GM19463 (cell line): Measurements from ENCODE around the gene RPUSD3.
"Not testable (repeated sequence)": the region's sequence is repeated elsewhere in the genome, so short reads cannot be mapped to it uniquely, and the experiment has no call there.

ENCODE experiments used
- ATAC-seq: cut with Tn5 transposase; IDR thresholded peaks from one replicate; pipeline ENCODE4 v1.9.1; 2021; ENCODE audit warnings: mild to moderate bottlenecking, moderate library complexity; ENCODE audit not compliant: unreplicated experiment

Gene RPUSD3

GRCh38 chr3:9865125-9865637 lies 21.4 kb upstream of the RPUSD3 start:
- not testable (repeated sequence) for ATAC-seq

- no peak for ATAC-seq
These were observed 20.6 kb upstream of the RPUSD3 start for GRCh38 chr3:9864200-9864927.

DNA sequence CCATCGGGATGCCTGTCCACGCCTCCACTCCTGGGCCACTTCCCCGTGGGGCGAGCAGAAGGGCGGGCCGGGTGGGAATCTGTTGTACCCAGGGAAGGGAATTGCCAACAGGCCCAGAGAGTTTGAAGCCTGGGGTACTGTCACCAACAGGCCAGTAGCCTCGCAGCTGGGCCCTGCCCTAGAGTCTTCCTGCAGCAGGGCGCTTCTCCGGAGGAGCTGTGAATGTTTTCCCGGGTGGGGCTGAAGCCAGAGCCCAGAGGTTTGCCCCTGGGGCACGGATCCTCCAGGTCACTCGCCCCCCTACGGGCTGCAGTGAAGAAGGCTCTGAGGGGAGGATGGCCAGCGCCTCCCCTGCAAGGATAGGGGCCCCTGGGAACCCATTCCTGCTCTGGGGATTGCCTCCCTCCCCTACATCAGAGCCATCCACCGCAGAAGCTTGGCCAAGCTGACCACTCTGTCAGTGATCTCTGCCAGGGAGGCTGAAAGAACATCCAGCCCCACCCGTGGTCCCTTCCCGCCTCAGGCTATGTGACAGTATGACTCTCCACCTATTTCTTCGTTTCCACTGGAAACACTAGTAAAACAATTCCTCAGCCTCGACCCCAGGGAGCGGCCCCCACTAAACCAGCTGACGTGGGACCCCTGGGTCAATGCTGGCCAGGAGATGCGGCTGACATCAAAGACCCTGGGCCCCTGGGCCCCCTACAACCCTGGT lies 19.4 kb upstream of the RPUSD3 start:
- no peak for ATAC-seq

DNA sequence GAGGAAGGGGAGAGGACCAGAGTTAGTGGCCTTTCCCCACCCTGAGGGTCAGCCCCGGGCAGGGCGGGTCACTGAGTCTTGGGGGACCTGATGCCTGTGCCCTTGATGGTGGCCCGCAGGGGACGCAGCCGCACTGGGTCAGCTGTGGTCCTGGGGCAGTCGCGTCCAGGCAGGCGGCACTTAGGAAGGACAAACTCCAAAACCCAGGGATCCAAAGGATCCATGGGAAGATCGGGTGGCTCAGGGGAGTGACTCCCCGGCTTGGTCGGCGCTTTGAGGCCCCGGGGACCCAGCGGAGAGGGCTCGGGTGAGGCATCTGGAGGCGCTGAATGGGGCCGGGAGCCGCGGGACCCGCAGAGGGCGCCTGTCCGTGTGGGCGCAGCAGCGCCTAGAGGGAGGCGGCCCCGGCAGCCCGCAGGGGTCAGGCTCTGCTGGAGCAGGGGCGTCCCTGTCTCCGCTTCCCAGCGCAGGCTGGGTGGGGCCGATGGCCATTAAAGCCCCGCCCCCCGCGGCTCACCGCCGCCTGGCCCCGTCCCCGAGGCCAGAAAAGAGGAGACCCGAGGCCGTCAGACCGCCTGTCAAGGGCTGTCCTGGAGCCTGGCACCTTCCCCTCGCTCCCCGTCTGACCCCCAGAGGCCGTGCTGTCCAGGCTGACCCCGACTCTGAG lies 18.7 kb upstream of the RPUSD3 start:
- no peak for ATAC-seq

DNA sequence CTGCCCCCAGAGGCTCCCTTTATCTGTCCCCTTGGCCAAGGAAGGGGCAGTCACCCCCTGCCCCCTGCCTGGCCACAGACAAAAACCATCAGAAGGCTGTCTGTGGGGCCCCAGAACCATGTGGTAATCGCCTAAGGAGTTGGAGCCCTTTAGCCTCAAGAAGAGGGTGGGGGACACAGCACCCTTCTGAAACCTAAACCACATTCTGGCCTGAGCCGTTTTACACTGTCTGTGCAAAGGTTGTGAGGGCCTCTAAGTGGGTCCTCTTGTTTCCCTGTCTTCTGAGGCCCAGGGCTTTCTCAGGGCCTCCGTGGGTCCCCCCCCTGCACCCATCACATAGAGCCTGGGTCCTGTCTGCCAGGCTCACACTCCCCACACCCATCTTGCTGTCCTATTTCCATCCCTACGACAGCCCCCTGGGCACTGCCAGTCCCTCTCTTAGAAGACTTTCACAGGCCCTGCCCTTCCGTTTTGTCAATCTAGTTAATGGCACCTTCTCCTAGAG lies 17.9 kb upstream of the RPUSD3 start:
- ATAC-seq = no peak

DNA sequence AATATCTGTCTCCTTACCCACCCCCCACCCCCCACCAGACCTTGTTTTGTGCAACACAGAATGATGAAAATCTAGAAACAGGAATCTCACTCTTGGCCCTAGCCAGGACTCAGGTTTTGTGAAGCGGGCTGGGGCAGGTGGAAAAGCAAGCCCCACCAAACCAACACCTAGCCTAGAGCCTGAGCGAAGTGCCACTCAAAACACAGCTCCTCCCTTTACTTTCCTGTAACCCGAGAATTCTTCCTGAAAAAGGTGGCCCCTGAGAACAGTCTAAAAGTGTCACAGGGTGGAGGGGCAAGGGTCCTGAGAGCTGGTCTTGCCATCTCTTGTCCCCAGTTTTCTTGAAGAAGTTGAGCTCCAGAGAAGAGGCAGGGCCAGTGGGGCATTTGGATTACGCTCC lies 17.4 kb upstream of the RPUSD3 start:
- no peak for ATAC-seq

DNA sequence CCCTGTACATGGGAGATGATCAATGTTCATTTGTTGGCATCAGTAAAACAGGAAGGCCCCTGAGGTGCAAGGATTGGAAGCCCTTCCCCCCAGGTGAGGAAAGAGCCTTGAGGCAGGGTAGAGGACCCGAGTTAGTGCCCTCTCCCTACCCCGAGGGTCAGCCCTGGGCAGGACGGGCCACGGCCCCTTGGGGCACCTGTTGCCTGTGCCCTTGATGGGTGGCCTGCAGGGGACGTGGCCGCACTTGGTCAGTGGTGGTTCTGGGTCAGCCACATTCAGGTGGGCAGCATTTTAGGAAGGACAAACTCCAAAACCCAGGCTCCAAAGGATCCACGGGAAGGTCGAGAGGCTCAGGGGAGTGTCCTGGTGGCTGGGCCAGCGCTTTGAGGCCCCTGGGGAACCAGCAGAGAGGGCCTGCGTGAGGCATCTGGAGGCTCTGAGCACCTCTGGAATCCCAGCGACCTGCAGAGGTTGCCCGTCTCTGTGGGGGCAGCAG lies 15.8 kb upstream of the RPUSD3 start:
- ATAC-seq = no peak

GRCh38 chr3:9855594-9855993 lies 11.8 kb upstream of the RPUSD3 start:
- ATAC-seq = no peak

- ATAC-seq = not testable (repeated sequence)
These were observed 10.6 kb upstream of the RPUSD3 start for GRCh38 chr3:9854291-9854940.

DNA sequence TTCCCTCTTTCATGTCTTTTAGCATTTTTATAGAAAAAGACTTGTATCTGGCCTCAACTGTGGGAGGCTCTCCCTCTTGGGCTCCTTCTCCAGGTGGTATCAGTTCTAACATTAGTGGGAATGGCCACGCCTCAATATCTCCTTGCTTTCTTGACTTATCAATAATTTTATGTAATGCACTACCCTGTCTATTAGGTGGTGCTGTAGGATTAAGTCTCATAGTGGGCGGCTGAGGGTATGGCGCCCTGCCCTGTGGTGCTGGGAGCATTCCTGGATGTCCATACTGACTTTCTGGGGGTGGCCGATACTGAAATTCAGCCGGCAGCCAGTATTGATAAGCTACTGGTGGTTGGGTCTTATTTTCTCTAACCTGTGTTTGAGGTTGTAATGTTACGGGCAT lies 8.7 kb upstream of the RPUSD3 start:
- no peak for ATAC-seq

GRCh38 chr3:9851926-9852325 lies 8.1 kb upstream of the RPUSD3 start:
- ATAC-seq = not testable (repeated sequence)

- ATAC-seq = not testable (repeated sequence)
These were observed 7.6 kb upstream of the RPUSD3 start for GRCh38 chr3:9851383-9851782.

DNA sequence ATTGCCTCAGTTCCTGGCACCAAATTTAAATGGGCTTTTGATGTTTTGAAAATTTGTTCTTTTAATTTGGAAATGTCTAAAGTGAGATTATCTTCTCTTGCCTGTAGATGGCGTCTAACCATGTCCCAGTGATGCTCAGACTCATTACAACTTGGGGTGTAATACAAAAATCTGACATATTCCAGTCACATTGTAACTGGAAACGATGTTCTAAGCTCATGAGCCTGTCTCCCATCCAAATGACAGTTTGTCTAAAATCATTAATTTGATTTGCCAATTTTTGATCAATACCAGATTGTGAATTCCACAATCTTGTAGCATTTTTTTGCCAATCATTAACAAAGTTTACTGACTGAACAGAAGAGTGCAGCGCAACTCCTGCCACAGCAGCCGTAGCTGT lies 5.1 kb upstream of the RPUSD3 start:
- not testable (repeated sequence) for ATAC-seq

GRCh38 chr3:9847870-9848269 lies 4.1 kb upstream of the RPUSD3 start:
- not testable (repeated sequence) for ATAC-seq

GRCh38 chr3:9846931-9847488 lies 3.2 kb upstream of the RPUSD3 start:
- no peak for ATAC-seq

GRCh38 chr3:9846231-9846630 lies 2.4 kb upstream of the RPUSD3 start:
- ATAC-seq = no peak

- ATAC-seq = no peak
These were observed 2.8 kb downstream of the RPUSD3 start for GRCh38 chr3:9841015-9841414.

DNA sequence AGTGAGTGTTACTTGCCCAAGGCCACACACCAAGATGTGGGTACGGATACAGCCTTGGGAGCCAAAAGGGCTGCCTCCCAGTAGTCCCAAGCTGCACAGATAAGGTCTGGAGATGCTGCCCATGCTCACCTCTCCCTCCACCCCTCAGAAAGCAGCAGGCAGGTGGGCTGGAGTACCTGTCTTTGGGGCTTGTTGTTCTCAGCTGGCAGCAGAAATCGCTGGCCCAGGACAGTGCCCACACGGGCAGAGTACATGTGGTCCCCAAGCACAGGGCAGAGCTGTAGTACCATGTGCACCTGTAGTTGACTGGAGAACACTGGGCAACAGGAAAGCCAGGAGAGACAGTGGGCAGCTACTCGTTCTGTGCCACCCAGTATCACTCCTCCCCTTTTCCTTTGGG lies 5.0 kb downstream of the RPUSD3 start:
- no peak for ATAC-seq

DNA sequence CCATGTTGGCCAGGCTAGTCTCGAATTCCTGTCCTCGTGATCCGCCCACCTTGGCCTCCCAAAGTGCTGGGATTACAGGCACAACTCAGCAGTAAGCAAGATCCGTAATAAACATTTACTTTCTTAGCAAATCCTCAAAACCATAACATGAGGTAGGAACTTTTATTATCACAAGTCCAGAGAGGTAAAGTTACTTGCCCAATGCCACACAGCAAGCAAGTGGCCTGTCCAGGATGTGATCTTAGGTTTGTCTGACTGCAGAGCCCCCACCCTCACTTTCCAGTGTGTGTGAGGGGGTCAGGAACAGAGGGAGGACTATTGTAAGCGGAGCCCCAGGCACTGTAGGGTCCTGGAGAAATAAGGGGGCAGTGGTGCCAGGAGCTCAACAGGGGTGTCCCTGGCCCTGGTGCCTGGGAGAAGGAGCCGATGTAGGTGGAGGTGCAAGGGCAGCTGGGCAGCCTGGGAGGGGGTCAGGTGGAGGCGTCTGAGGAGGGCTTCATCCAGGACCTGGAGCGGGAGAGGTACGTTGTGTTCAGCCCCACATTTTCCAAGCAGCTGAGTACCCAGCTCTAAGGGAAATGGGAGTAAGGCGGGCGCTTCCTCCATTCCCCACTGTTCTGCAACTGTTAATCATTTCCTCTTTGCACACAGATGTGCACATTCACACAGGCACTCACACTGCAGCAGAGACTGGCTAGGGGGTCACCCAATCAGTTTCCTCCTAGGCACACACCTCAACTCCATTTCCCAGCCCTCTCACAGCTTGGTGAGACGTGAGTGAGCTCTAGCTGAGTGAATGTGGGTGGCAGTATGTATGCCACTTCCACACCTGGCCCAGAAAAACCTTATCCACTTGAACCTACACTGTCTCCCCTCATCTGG lies 5.9 kb downstream of the RPUSD3 start:
- ATAC-seq = no peak
